Measurements from ENCODE around the gene RAB6B.

RAB6B gene

GRCh38 chr3:133880886-133881455, 14.7 kb downstream of the RAB6B start:
- no peak for DNase-seq (ENCODE audit: low read depth in 2 of 2)

GRCh38 chr3:133880287-133880686, 15.4 kb downstream of the RAB6B start:
- no peak for DNase-seq (ENCODE audit: low read depth in 2 of 2)

- DNase-seq (ENCODE audit: low read depth in 2 of 2), result no peak
These were observed 17.2 kb downstream of the RAB6B start for GRCh38 chr3:133878518-133878917.

- DNase-seq (ENCODE audit: low read depth in 2 of 2), result no peak
These were observed 18.5 kb downstream of the RAB6B start for GRCh38 chr3:133877221-133877620.

GRCh38 chr3:133874761-133875438, 20.8 kb downstream of the RAB6B start:
- no peak for DNase-seq (ENCODE audit: low read depth in 2 of 2)

- DNase-seq (ENCODE audit: low read depth in 2 of 2), result no peak
These were observed 21.3 kb downstream of the RAB6B start for GRCh38 chr3:133874344-133874743.

GRCh38 chr3:133872781-133873180, 22.9 kb downstream of the RAB6B start:
- no peak for DNase-seq (ENCODE audit: low read depth in 2 of 2)

GRCh38 chr3:133872161-133872560, 23.5 kb downstream of the RAB6B start:
- DNase-seq (ENCODE audit: low read depth in 2 of 2), result no peak

- DNase-seq (ENCODE audit: low read depth in 2 of 2), result no peak
These were observed 24.2 kb downstream of the RAB6B start for GRCh38 chr3:133871368-133872090.

GRCh38 chr3:133870822-133871221, 24.9 kb downstream of the RAB6B start:
- DNase-seq (ENCODE audit: low read depth in 2 of 2), result no peak

- no peak for DNase-seq (ENCODE audit: low read depth in 2 of 2)
These were observed 26.1 kb downstream of the RAB6B start for GRCh38 chr3:133869586-133869985.

GRCh38 chr3:133868758-133869475, 26.8 kb downstream of the RAB6B start:
- DNase-seq (ENCODE audit: low read depth in 2 of 2), result no peak

GRCh38 chr3:133868186-133868585, 27.5 kb downstream of the RAB6B start:
- no peak for DNase-seq (ENCODE audit: low read depth in 2 of 2)

- no peak for DNase-seq (ENCODE audit: low read depth in 2 of 2)
These were observed 29.5 kb downstream of the RAB6B start for GRCh38 chr3:133866141-133866540.

GRCh38 chr3:133865136-133865855, 30.4 kb downstream of the RAB6B start:
- DNase-seq (ENCODE audit: low read depth in 2 of 2), result no peak

- DNase-seq (ENCODE audit: low read depth in 2 of 2), result no peak
These were observed 31.1 kb downstream of the RAB6B start for GRCh38 chr3:133864616-133865015.

GRCh38 chr3:133863911-133864310, 31.8 kb downstream of the RAB6B start:
- no peak for DNase-seq (ENCODE audit: low read depth in 2 of 2)

- no peak for DNase-seq (ENCODE audit: low read depth in 2 of 2)
These were observed 33.5 kb downstream of the RAB6B start for GRCh38 chr3:133862161-133862560.

- DNase-seq (ENCODE audit: low read depth in 2 of 2), result no peak
These were observed 35.2 kb downstream of the RAB6B start for GRCh38 chr3:133860519-133860918.

- no peak for DNase-seq (ENCODE audit: low read depth in 2 of 2)
These were observed 36.1 kb downstream of the RAB6B start for GRCh38 chr3:133859381-133860234.

GRCh38 chr3:133857767-133858166, 37.9 kb downstream of the RAB6B start:
- no peak for DNase-seq (ENCODE audit: low read depth in 2 of 2)
